Sigmoid colon (tissue), 4 donors: ENCODE measurements around the gene SFMBT2.

ENCODE experiments used
- CTCF ChIP-seq, 4 experiments: fragments of 450-650 bp in 3 of 4; fragments of 200-600 bp in 1 of 4; IDR thresholded peaks; one replicate each; pipeline ENCODE4 v1.5.1; 2016 to 2019; ENCODE audit warnings: antibody characterized with exemption in 4 of 4, mild to moderate bottlenecking in 3 of 4, moderate library complexity in 2 of 4
- EP300 ChIP-seq, 4 donors: sonication (generic); formaldehyde crosslinking; IDR thresholded peaks; one replicate each; pipeline ENCODE4 v1.6.1; 2017; ENCODE audit warnings: antibody characterized with exemption in 4 of 4
- POLR2AphosphoS5 ChIP-seq, 4 donors: sonication (generic); formaldehyde crosslinking; IDR thresholded peaks; one replicate each; pipeline ENCODE4 v1.6.1; 2017; ENCODE audit warnings: antibody characterized with exemption in 4 of 4

- TF ChIP-seq CTCF (IDR thresholded peaks at IDR 0.05) (no peak), EP300 (IDR thresholded peaks at IDR 0.05) (no peak), POLR2AphosphoS5 (IDR thresholded peaks at IDR 0.05) (no peak)
Measured at GRCh38 chr10:7179536-7179935, 231.3 kb downstream of the SFMBT2 start.
